ENCODE data around the gene RPS6KA3.
"Not testable (repeated sequence)": the region's sequence is repeated elsewhere in the genome, so short reads cannot be mapped to it uniquely, and the experiment has no call there.

Gene RPS6KA3

GRCh38 chrX:20217271-20217670 lies 49.4 kb downstream of the RPS6KA3 start:
- DNase-seq, result no peak

- no peak for DNase-seq
These were observed 51.1 kb downstream of the RPS6KA3 start for GRCh38 chrX:20215565-20215964.

GRCh38 chrX:20212486-20213089 lies 54.1 kb downstream of the RPS6KA3 start:
- DNase-seq, result no peak

GRCh38 chrX:20211261-20211786 lies 55.4 kb downstream of the RPS6KA3 start:
- no peak for DNase-seq

GRCh38 chrX:20205927-20206708 lies 60.6 kb downstream of the RPS6KA3 start:
- no peak for DNase-seq

GRCh38 chrX:20204351-20204750 lies 62.4 kb downstream of the RPS6KA3 start:
- DNase-seq, result no peak

GRCh38 chrX:20197641-20198210 lies 69.0 kb downstream of the RPS6KA3 start:
- DNase-seq, result no peak

GRCh38 chrX:20189171-20189570 lies 77.5 kb downstream of the RPS6KA3 start:
- no peak for DNase-seq

GRCh38 chrX:20181598-20182329 lies 84.9 kb downstream of the RPS6KA3 start:
- DNase-seq, result no peak

GRCh38 chrX:20177093-20177492 lies 89.6 kb downstream of the RPS6KA3 start:
- no peak for DNase-seq

GRCh38 chrX:20173856-20174255 lies 92.9 kb downstream of the RPS6KA3 start:
- DNase-seq, result no peak

GRCh38 chrX:20173313-20173712 lies 93.4 kb downstream of the RPS6KA3 start:
- no peak for DNase-seq

- DNase-seq, result no peak
These were observed 94.8 kb downstream of the RPS6KA3 start for GRCh38 chrX:20171887-20172286.

- DNase-seq, result not testable (repeated sequence)
These were observed 104.2 kb downstream of the RPS6KA3 start for GRCh38 chrX:20162516-20162915.

GRCh38 chrX:20159797-20160385 lies 106.8 kb downstream of the RPS6KA3 start:
- no peak for DNase-seq

- DNase-seq, result no peak
These were observed 115.0 kb downstream of the RPS6KA3 start for GRCh38 chrX:20151689-20152088.

GRCh38 chrX:20149326-20149725 lies 117.4 kb downstream of the RPS6KA3 start:
- no peak for DNase-seq

GRCh38 chrX:20147561-20147960 lies 119.1 kb downstream of the RPS6KA3 start:
- no peak for DNase-seq

- DNase-seq, result no peak
These were observed 122.2 kb downstream of the RPS6KA3 start for GRCh38 chrX:20144491-20144890.

- DNase-seq, result no peak
These were observed 123.1 kb downstream of the RPS6KA3 start for GRCh38 chrX:20143561-20143960.

GRCh38 chrX:20143111-20143510 lies 123.6 kb downstream of the RPS6KA3 start:
- DNase-seq, result no peak

- peak; percentile 97 for DNase-seq
These were observed 125.2 kb downstream of the RPS6KA3 start, which contains the start of gene EIF1AX for GRCh38 chrX:20141281-20142220. EIF1AX (minus strand) TSS chrX:20141838; CDS start chrX:20141640, 198 bp downstream.
